ENCODE data around the gene CBFB. TPM values are rescaled to one million over a fixed set of nuclear protein-coding genes. Genes with fewer than 3 reads are reported as not detected.

Gene CBFB
- total and polyA plus RNA-seq, 2 donors: 49.4 to 54.3 TPM

GRCh38 chr16:67137605-67138004 lies 108.7 kb downstream of the CBFB start:
- Histone ChIP-seq H3K4me3 (ENCODE audit: low read length in 2 of 2) (no peak overlapping the region), H3K27ac (ENCODE audit: low read depth in 1 of 2, low read length in 1 of 2) (no peak overlapping the region), H3K9me3 (ENCODE audit: control insufficient read depth in 2 of 2, insufficient read depth in 1 of 2, low read length in 1 of 2) (no peaks in the 10 kb centered on the region), H3K27me3 (ENCODE audit: control insufficient read depth in 2 of 2, insufficient read depth in 1 of 2, low read length in 1 of 2) (no peaks in the 10 kb centered on the region), H3K4me1 (ENCODE audit: control insufficient read depth in 2 of 2, insufficient read depth in 2 of 2, low read length in 2 of 2) (no peaks in the 10 kb centered on the region), H3K36me3 (ENCODE audit: control insufficient read depth in 2 of 2, insufficient read depth in 2 of 2, low read length in 1 of 2) (peaks cover 58 to 70% of the 10 kb centered on the region in 2 donors)
- 83% methylated on average over 3 of the region's 3 CpGs for WGBS
- DNase-seq (ENCODE audit: low read depth in 6 of 9, low spot score in 9 of 9): no peak

GRCh38 chr16:67141391-67141790 lies 112.4 kb downstream of the CBFB start:
- no peaks in the 10 kb centered on the region for H3K9me3 ChIP-seq (ENCODE audit: control insufficient read depth in 2 of 2, insufficient read depth in 1 of 2, low read length in 1 of 2)
- H3K27ac ChIP-seq (ENCODE audit: low read depth in 1 of 2, low read length in 1 of 2): no peak overlapping the region
- H3K36me3 ChIP-seq (ENCODE audit: control insufficient read depth in 2 of 2, insufficient read depth in 2 of 2, low read length in 1 of 2): peaks cover 61 to 79% of the 10 kb centered on the region in 2 donors
- no peaks in the 10 kb centered on the region for H3K27me3 ChIP-seq (ENCODE audit: control insufficient read depth in 2 of 2, insufficient read depth in 1 of 2, low read length in 1 of 2)
- WGBS: over 99% methylated on average over 13 of the region's 13 CpGs
- no peak for DNase-seq (ENCODE audit: low read depth in 6 of 9, low spot score in 9 of 9)
- H3K4me3 ChIP-seq (ENCODE audit: low read length in 2 of 2): no peak overlapping the region
- no peaks in the 10 kb centered on the region for H3K4me1 ChIP-seq (ENCODE audit: control insufficient read depth in 2 of 2, insufficient read depth in 2 of 2, low read length in 2 of 2)

- Histone ChIP-seq H3K4me3 (ENCODE audit: low read length in 2 of 2) (no peak overlapping the region), H3K4me1 (ENCODE audit: control insufficient read depth in 2 of 2, insufficient read depth in 2 of 2, low read length in 2 of 2) (no peaks in the 10 kb centered on the region), H3K36me3 (ENCODE audit: control insufficient read depth in 2 of 2, insufficient read depth in 2 of 2, low read length in 1 of 2) (peaks cover 71 to 84% of the 10 kb centered on the region in 2 donors), H3K9me3 (ENCODE audit: control insufficient read depth in 2 of 2, insufficient read depth in 1 of 2, low read length in 1 of 2) (no peaks in the 10 kb centered on the region), H3K27ac (ENCODE audit: low read depth in 1 of 2, low read length in 1 of 2) (no peak overlapping the region), H3K27me3 (ENCODE audit: control insufficient read depth in 2 of 2, insufficient read depth in 1 of 2, low read length in 1 of 2) (no peaks in the 10 kb centered on the region)
- WGBS: 97% methylated on average over 9 of the region's 9 CpGs
- no peak for DNase-seq (ENCODE audit: low read depth in 6 of 9, low spot score in 9 of 9)
Observed at GRCh38 chr16:67142342-67142741, 113.4 kb downstream of the CBFB start.

- H3K4me3 ChIP-seq (ENCODE audit: low read length in 2 of 2): no peak overlapping the region
- peaks cover 3 to 6% of the 10 kb centered on the region in 2 donors for H3K9me3 ChIP-seq (ENCODE audit: control insufficient read depth in 2 of 2, insufficient read depth in 1 of 2, low read length in 1 of 2)
- H3K4me1 ChIP-seq (ENCODE audit: control insufficient read depth in 2 of 2, insufficient read depth in 2 of 2, low read length in 2 of 2): peaks cover 0 to 6% of the 10 kb centered on the region in 2 donors
- H3K27ac ChIP-seq (ENCODE audit: low read depth in 1 of 2, low read length in 1 of 2): no peak overlapping the region
- H3K36me3 ChIP-seq (ENCODE audit: control insufficient read depth in 2 of 2, insufficient read depth in 2 of 2, low read length in 1 of 2): peaks cover 77 to 81% of the 10 kb centered on the region in 2 donors
- peaks cover 7 to 13% of the 10 kb centered on the region in 2 donors for H3K27me3 ChIP-seq (ENCODE audit: control insufficient read depth in 2 of 2, insufficient read depth in 1 of 2, low read length in 1 of 2)
- no peak for DNase-seq (ENCODE audit: low read depth in 6 of 9, low spot score in 9 of 9)
- 99% methylated on average over 2 of the region's 2 CpGs for WGBS
Observed at GRCh38 chr16:67144943-67145342, 116.0 kb downstream of the CBFB start.

- H3K27ac ChIP-seq (ENCODE audit: low read depth in 1 of 2, low read length in 1 of 2): no peak overlapping the region
- WGBS: 97% methylated on average over 2 of the region's 2 CpGs
- peaks cover 5 to 11% of the 10 kb centered on the region in 2 donors for H3K9me3 ChIP-seq (ENCODE audit: control insufficient read depth in 2 of 2, insufficient read depth in 1 of 2, low read length in 1 of 2)
- H3K4me3 ChIP-seq (ENCODE audit: low read length in 2 of 2): no peak overlapping the region
- peaks cover 15 to 21% of the 10 kb centered on the region in 2 donors for H3K27me3 ChIP-seq (ENCODE audit: control insufficient read depth in 2 of 2, insufficient read depth in 1 of 2, low read length in 1 of 2)
- H3K36me3 ChIP-seq (ENCODE audit: control insufficient read depth in 2 of 2, insufficient read depth in 2 of 2, low read length in 1 of 2): peaks cover 69 to 73% of the 10 kb centered on the region in 2 donors
- no peak for DNase-seq (ENCODE audit: low read depth in 6 of 9, low spot score in 9 of 9)
- peaks cover 4 to 9% of the 10 kb centered on the region in 2 donors for H3K4me1 ChIP-seq (ENCODE audit: control insufficient read depth in 2 of 2, insufficient read depth in 2 of 2, low read length in 2 of 2)
Observed at GRCh38 chr16:67145746-67146145, 116.8 kb downstream of the CBFB start.

- H3K36me3 ChIP-seq (ENCODE audit: control insufficient read depth in 2 of 2, insufficient read depth in 2 of 2, low read length in 1 of 2): peaks cover 60 to 65% of the 10 kb centered on the region in 2 donors
- no peak overlapping the region for H3K4me3 ChIP-seq (ENCODE audit: low read length in 2 of 2)
- H3K9me3 ChIP-seq (ENCODE audit: control insufficient read depth in 2 of 2, insufficient read depth in 1 of 2, low read length in 1 of 2): peaks cover 5 to 13% of the 10 kb centered on the region in 2 donors
- H3K4me1 ChIP-seq (ENCODE audit: control insufficient read depth in 2 of 2, insufficient read depth in 2 of 2, low read length in 2 of 2): peaks cover 7 to 12% of the 10 kb centered on the region in 2 donors
- H3K27me3 ChIP-seq (ENCODE audit: control insufficient read depth in 2 of 2, insufficient read depth in 1 of 2, low read length in 1 of 2): peaks cover 25 to 31% of the 10 kb centered on the region in 2 donors
- no peak for DNase-seq (ENCODE audit: low read depth in 6 of 9, low spot score in 9 of 9)
- no peak overlapping the region for H3K27ac ChIP-seq (ENCODE audit: low read depth in 1 of 2, low read length in 1 of 2)
- 97% methylated on average over 7 of the region's 7 CpGs for WGBS
Observed at GRCh38 chr16:67146523-67147357, 117.8 kb downstream of the CBFB start.

GRCh38 chr16:67147437-67148140 lies 118.6 kb downstream of the CBFB start:
- H3K9me3 ChIP-seq (ENCODE audit: control insufficient read depth in 2 of 2, insufficient read depth in 1 of 2, low read length in 1 of 2): peaks cover 5 to 13% of the 10 kb centered on the region in 2 donors
- H3K27me3 ChIP-seq (ENCODE audit: control insufficient read depth in 2 of 2, insufficient read depth in 1 of 2, low read length in 1 of 2): peaks cover 28 to 40% of the 10 kb centered on the region in 2 donors
- H3K27ac ChIP-seq (ENCODE audit: low read depth in 1 of 2, low read length in 1 of 2): no peak overlapping the region
- H3K4me1 ChIP-seq (ENCODE audit: control insufficient read depth in 2 of 2, insufficient read depth in 2 of 2, low read length in 2 of 2): peaks cover 7 to 12% of the 10 kb centered on the region in 2 donors
- WGBS: 97% methylated on average over 4 of the region's 4 CpGs
- DNase-seq (ENCODE audit: low read depth in 6 of 9, low spot score in 9 of 9): no peak
- H3K36me3 ChIP-seq (ENCODE audit: control insufficient read depth in 2 of 2, insufficient read depth in 2 of 2, low read length in 1 of 2): peaks cover 51 to 60% of the 10 kb centered on the region in 2 donors
- H3K4me3 ChIP-seq (ENCODE audit: low read length in 2 of 2): no peak overlapping the region

- no peak for DNase-seq (ENCODE audit: low read depth in 6 of 9, low spot score in 9 of 9)
- WGBS: 95% methylated on average over 2 of the region's 2 CpGs
- H3K27ac ChIP-seq (ENCODE audit: low read depth in 1 of 2, low read length in 1 of 2): no peak overlapping the region
Observed at GRCh38 chr16:67148221-67148620, 119.3 kb downstream of the CBFB start.

More at GRCh38 chr16:67148221-67148620, 119.3 kb downstream of the CBFB start:
- Histone ChIP-seq H3K9me3 (ENCODE audit: control insufficient read depth in 2 of 2, insufficient read depth in 1 of 2, low read length in 1 of 2) (peaks cover 5 to 13% of the 10 kb centered on the region in 2 donors), H3K36me3 (ENCODE audit: control insufficient read depth in 2 of 2, insufficient read depth in 2 of 2, low read length in 1 of 2) (peaks cover 46 to 58% of the 10 kb centered on the region in 2 donors), H3K27me3 (ENCODE audit: control insufficient read depth in 2 of 2, insufficient read depth in 1 of 2, low read length in 1 of 2) (peaks cover 32 to 46% of the 10 kb centered on the region in 2 donors), H3K4me1 (ENCODE audit: control insufficient read depth in 2 of 2, insufficient read depth in 2 of 2, low read length in 2 of 2) (peaks cover 7 to 12% of the 10 kb centered on the region in 2 donors), H3K4me3 (ENCODE audit: low read length in 2 of 2) (no peak overlapping the region)

Measured in thymus (tissue), 11 donors.